ENCODE measurements around the gene TRPM3.

TRPM3 gene

GRCh38 chr9:70947086-70947485 lies 174.3 kb downstream of the TRPM3 start:
- no peak for DNase-seq

- DNase-seq, result no peak
Measured at GRCh38 chr9:70945301-70945700, 176.1 kb downstream of the TRPM3 start.

- no peak for DNase-seq
Measured at GRCh38 chr9:70941191-70941590, 180.2 kb downstream of the TRPM3 start.

- no peak for DNase-seq
Measured at GRCh38 chr9:70940605-70941004, 180.8 kb downstream of the TRPM3 start.

GRCh38 chr9:70936536-70936935 lies 184.9 kb downstream of the TRPM3 start:
- DNase-seq, result no peak

- no peak for DNase-seq
Measured at GRCh38 chr9:70935856-70936255, 185.6 kb downstream of the TRPM3 start.

GRCh38 chr9:70934642-70935041 lies 186.8 kb downstream of the TRPM3 start:
- no peak for DNase-seq

GRCh38 chr9:70933321-70933720 lies 188.1 kb downstream of the TRPM3 start:
- DNase-seq, result no peak

- DNase-seq, result no peak
Measured at GRCh38 chr9:70932097-70932496, 189.3 kb downstream of the TRPM3 start.

GRCh38 chr9:70927530-70927929 lies 193.9 kb downstream of the TRPM3 start:
- no peak for DNase-seq

GRCh38 chr9:70924895-70925547 lies 196.4 kb downstream of the TRPM3 start:
- DNase-seq, result peak; percentile 27

GRCh38 chr9:70924380-70924779 lies 197.0 kb downstream of the TRPM3 start:
- DNase-seq, result no peak

GRCh38 chr9:70923961-70924360 lies 197.5 kb downstream of the TRPM3 start:
- DNase-seq, result no peak

- no peak for DNase-seq
Measured at GRCh38 chr9:70921136-70921535, 200.3 kb downstream of the TRPM3 start.

GRCh38 chr9:70917277-70917676 lies 204.1 kb downstream of the TRPM3 start:
- DNase-seq, result no peak

- DNase-seq, result no peak
Measured at GRCh38 chr9:70911791-70912190, 209.6 kb downstream of the TRPM3 start.

GRCh38 chr9:70910598-70910997 lies 210.8 kb downstream of the TRPM3 start:
- no peak for DNase-seq

GRCh38 chr9:70902692-70903131 lies 218.7 kb downstream of the TRPM3 start:
- no peak for DNase-seq

- no peak for DNase-seq
Measured at GRCh38 chr9:70902171-70902570, 219.2 kb downstream of the TRPM3 start.

GRCh38 chr9:70901746-70902145 lies 219.7 kb downstream of the TRPM3 start:
- no peak for DNase-seq

GRCh38 chr9:70901013-70901412 lies 220.4 kb downstream of the TRPM3 start:
- DNase-seq, result no peak

- no peak for DNase-seq
Measured at GRCh38 chr9:70893580-70894122, 227.8 kb downstream of the TRPM3 start.

GRCh38 chr9:70888471-70888870 lies 232.9 kb downstream of the TRPM3 start:
- no peak for DNase-seq

- no peak for DNase-seq
Measured at GRCh38 chr9:70887826-70888225, 233.6 kb downstream of the TRPM3 start.
